IPS-11a (cell line): ENCODE data around the gene NAT14.
"Not testable (repeated sequence)": the region's sequence is repeated elsewhere in the genome, so short reads cannot be mapped to it uniquely, and the experiment has no call there.

Experiments
- H3K4me3 ChIP-seq: one replicate; pipeline ENCODE4 v1.5.1; 2013; ENCODE audit warnings: low read depth, low read length, control low read depth

The NAT14 gene

GRCh38 chr19:55484593-55485438, at the start of gene NAT14:
Gene NAT14, plus strand, starts transcription at chr19:55485188. Its CDS starts 521 bp downstream, at chr19:55485709.
- H3K4me3 ChIP-seq, result peak within 1 kb of the TSS; percentile 72

- H3K4me3 ChIP-seq, result no peak overlapping the region
Observed at GRCh38 chr19:55436847-55437246, 48.1 kb upstream of the NAT14 start.

GRCh38 chr19:55437410-55437809, 47.6 kb upstream of the NAT14 start:
- H3K4me3 ChIP-seq, result no peak overlapping the region

- no peak overlapping the region for H3K4me3 ChIP-seq
Observed at GRCh38 chr19:55439052-55439451, 45.9 kb upstream of the NAT14 start.

- H3K4me3 ChIP-seq, result peak overlapping the region; percentile 22
Observed at GRCh38 chr19:55440411-55441105, 44.4 kb upstream of the NAT14 start.

- no peak overlapping the region for H3K4me3 ChIP-seq
Observed at GRCh38 chr19:55441319-55441691, 43.7 kb upstream of the NAT14 start.

- H3K4me3 ChIP-seq, result no peak overlapping the region
Observed at GRCh38 chr19:55441692-55442321, 43.2 kb upstream of the NAT14 start.

- no peak overlapping the region for H3K4me3 ChIP-seq
Observed at GRCh38 chr19:55442372-55442961, 42.5 kb upstream of the NAT14 start.

GRCh38 chr19:55443045-55443823, 41.8 kb upstream of the NAT14 start, which contains the start of gene SHISA7:
Gene SHISA7, minus strand, starts transcription at chr19:55443300. Its CDS starts 437 bp downstream, at chr19:55442863.
- H3K4me3 ChIP-seq, result peak within 1 kb of the TSS; percentile 13

- H3K4me3 ChIP-seq, result no peak overlapping the region
Observed at GRCh38 chr19:55443824-55444480, 41.0 kb upstream of the NAT14 start.

- no peak overlapping the region for H3K4me3 ChIP-seq
Observed at GRCh38 chr19:55444646-55445045, 40.3 kb upstream of the NAT14 start.

- no peak overlapping the region for H3K4me3 ChIP-seq
Observed at GRCh38 chr19:55446060-55446459, 38.9 kb upstream of the NAT14 start.

GRCh38 chr19:55447421-55448174, 37.4 kb upstream of the NAT14 start:
- no peak overlapping the region for H3K4me3 ChIP-seq

GRCh38 chr19:55448175-55448490, 36.9 kb upstream of the NAT14 start:
- H3K4me3 ChIP-seq, result not testable (repeated sequence)

GRCh38 chr19:55449469-55449868, 35.5 kb upstream of the NAT14 start:
- no peak overlapping the region for H3K4me3 ChIP-seq

GRCh38 chr19:55451163-55451964, 33.6 kb upstream of the NAT14 start:
- peak overlapping the region; percentile 25 for H3K4me3 ChIP-seq

- H3K4me3 ChIP-seq, result no peak overlapping the region
Observed at GRCh38 chr19:55451965-55452748, 32.8 kb upstream of the NAT14 start.
